Heart left ventricle (tissue), 13 donors: ENCODE measurements around the gene FBXW8.

Experiments used
- POLR2A ChIP-seq, 2 donors: fragments of 450-650 bp; IDR thresholded peaks; one replicate each; pipeline ENCODE4 v1.6.1; 2017; ENCODE audit warnings: antibody characterized with exemption in 2 of 2, mild to moderate bottlenecking in 2 of 2, moderate library complexity in 2 of 2
- TF ChIP-seq, protein P1 (sequence below), 12 donors: fragments of 200-600 bp; sonication (generic) in 4 of 12; IDR thresholded peaks; one replicate each; pipeline versions ENCODE4 v1.5.0 to v1.8.0; 2018 to 2022; ENCODE audit warnings: antibody characterized with exemption in 12 of 12, mild to moderate bottlenecking in 5 of 12
- donor health status: ischemic (EF 13 %, LVEDD 7.1; RV severe dilation, severe dysfunction).
- donor health status: DM: no; HTN: yes; CAD: no.
- donor health status: DM: no; HTN: no; CAD: no.
- donor health status: ischemic (EF 25% LVEDD 6.9; RV normal size, moderate dysfunction).
- donor health status: ischemic (EF 25% LVEDD 5.7; RV mildly dilated, moderate dysfunction).
- donor health status: ischemic (EF 35%, LVEDD 5.7; RV mildly dilated, moderate dysfunction).
- donor health status: nonischemic (EF 11% LVEDD 7.7; RV severe dilation, severe dysfunction).
- donor health status: DM: yes; HTN: yes; CAD: no.
- donor health status: PGD.
- donor health status: ischemic (EF 29% LVEDD 5.4; RV normal size, mild dysfunction).
- donor health status: nonischemic (EF 23%, LVEDD 6.1; RV moderate dilation, normal function).

GRCh38 chr12:117068492-117068891 lies 157.7 kb downstream of the FBXW8 start:
- TF ChIP-seq, protein P1, sequence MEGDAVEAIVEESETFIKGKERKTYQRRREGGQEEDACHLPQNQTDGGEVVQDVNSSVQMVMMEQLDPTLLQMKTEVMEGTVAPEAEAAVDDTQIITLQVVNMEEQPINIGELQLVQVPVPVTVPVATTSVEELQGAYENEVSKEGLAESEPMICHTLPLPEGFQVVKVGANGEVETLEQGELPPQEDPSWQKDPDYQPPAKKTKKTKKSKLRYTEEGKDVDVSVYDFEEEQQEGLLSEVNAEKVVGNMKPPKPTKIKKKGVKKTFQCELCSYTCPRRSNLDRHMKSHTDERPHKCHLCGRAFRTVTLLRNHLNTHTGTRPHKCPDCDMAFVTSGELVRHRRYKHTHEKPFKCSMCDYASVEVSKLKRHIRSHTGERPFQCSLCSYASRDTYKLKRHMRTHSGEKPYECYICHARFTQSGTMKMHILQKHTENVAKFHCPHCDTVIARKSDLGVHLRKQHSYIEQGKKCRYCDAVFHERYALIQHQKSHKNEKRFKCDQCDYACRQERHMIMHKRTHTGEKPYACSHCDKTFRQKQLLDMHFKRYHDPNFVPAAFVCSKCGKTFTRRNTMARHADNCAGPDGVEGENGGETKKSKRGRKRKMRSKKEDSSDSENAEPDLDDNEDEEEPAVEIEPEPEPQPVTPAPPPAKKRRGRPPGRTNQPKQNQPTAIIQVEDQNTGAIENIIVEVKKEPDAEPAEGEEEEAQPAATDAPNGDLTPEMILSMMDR (IDR thresholded peaks at IDR 0.05): no peak
- no peak for TF ChIP-seq POLR2A (IDR thresholded peaks at IDR 0.05)
